Prostate gland (tissue), 2 donors: ENCODE measurements around the gene ALG14. TPM values are rescaled to one million over a fixed set of nuclear protein-coding genes. Genes with fewer than 3 reads are reported as not detected.
"Not testable (repeated sequence)": the region's sequence is repeated elsewhere in the genome, so short reads cannot be mapped to it uniquely, and the experiment has no call there.

Experiments
- DNase-seq: peaks from one replicate; pipeline ENCODE4 v3.0.0-alpha.2; 2019; ENCODE audit warnings: low spot score
- H3K27ac ChIP-seq, 2 donors: fragments of 200-600 bp; sonication (generic); 2 replicates each; pipeline ENCODE4 v1.5.1; 2017 to 2019
- H3K27me3 ChIP-seq: fragments of 200-600 bp; sonication (generic); replicated peaks from 2 replicates; pipeline ENCODE4 v1.5.1; 2019; ENCODE audit not compliant: insufficient read depth
- H3K36me3 ChIP-seq, 2 donors: fragments of 200-600 bp; sonication (generic); 1 replicate in 1 of 2; 2 replicates in 1 of 2; pipeline versions ENCODE4 v1.5.1 to v1.8.1; 2017 to 2019
- H3K4me1 ChIP-seq: fragments of 200-600 bp; sonication (generic); replicated peaks from 2 replicates; pipeline ENCODE4 v1.5.1; 2019
- H3K4me3 ChIP-seq, 2 donors: fragments of 200-600 bp; sonication (generic); 2 replicates each; pipeline ENCODE4 v1.5.1; 2017 to 2019
- H3K9me3 ChIP-seq: fragments of 200-600 bp; sonication (generic); 2 replicates; pipeline ENCODE4 v1.5.1; 2017
- POLR2A ChIP-seq: fragments of 450-650 bp; IDR thresholded peaks from one replicate; pipeline ENCODE4 v1.6.1; 2016; ENCODE audit warnings: antibody characterized with exemption, mild to moderate bottlenecking
- POLR2AphosphoS5 ChIP-seq: sonication (generic); formaldehyde crosslinking; IDR thresholded peaks from one replicate; pipeline ENCODE4 v1.6.1; 2017; ENCODE audit warnings: antibody characterized with exemption
- WGBS: methylation state at CpG from one replicate; pipeline ENCODE4 v1.1.5; 2018; 5-methylcytosine and 5-hydroxymethylcytosine counted together
- intact Hi-C: fragments of 100-400 bp; cut with DNase I; formaldehyde crosslinking; loops from one replicate; pipeline ENCODE4 v1.14.2; 2022
- total RNA-seq, 2 donors: library from RNA; depleted of rRNA; stranded (reverse); fragments of >200 nt; gene quantifications; one replicate each; pipeline ENCODE4 v1.1.0, GENCODE V29; 2016
- TF ChIP-seq, protein P1 (sequence below), 4 experiments: fragments of 200-600 bp in 2 of 4; fragments of 450-650 bp in 2 of 4; sonication (generic) in 2 of 4; IDR thresholded peaks; 1 replicate in 3 of 4; 2 replicates in 1 of 4; pipeline ENCODE4 v1.5.1; 2016 to 2019; ENCODE audit warnings: antibody characterized with exemption in 4 of 4, mild to moderate bottlenecking in 2 of 4, moderate library complexity in 2 of 4

ALG14 gene
- total RNA-seq, 2 donors from 2014 or later, result 2.0 to 2.3 TPM

DNA sequence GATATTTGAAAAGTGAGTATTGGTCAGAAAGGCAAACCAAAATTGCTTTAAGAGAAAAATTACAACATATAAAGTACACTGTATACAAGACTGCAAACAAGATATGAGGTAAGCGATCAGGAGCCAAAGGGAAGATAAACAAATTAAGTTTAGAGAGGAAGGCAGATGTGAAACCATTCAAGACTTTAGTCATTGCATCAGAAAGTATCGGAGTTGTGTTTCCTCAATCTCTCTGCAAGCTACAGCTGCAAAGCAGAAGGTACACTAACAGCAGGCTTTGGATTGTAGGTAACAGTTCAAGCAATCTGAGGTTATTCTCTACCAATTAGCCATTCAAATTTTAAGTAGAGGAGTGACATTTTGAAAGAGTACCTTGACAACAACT is 23.1 kb upstream of the ALG14 start:
- TF ChIP-seq POLR2A (no peak), POLR2AphosphoS5 (peak; percentile 33)
- no peak overlapping the region for H3K27ac ChIP-seq
- intact Hi-C loops, result no loop called here
- no peaks in the 10 kb centered on the region for H3K27me3 ChIP-seq
- WGBS, result 49% methylated on average over 2 of the region's 2 CpGs
- no peak overlapping the region for H3K4me3 ChIP-seq
- no peaks in the 10 kb centered on the region for H3K36me3 ChIP-seq
- no peaks in the 10 kb centered on the region for H3K9me3 ChIP-seq
- no peaks in the 10 kb centered on the region for H3K4me1 ChIP-seq
- DNase-seq, result no peak

DNA sequence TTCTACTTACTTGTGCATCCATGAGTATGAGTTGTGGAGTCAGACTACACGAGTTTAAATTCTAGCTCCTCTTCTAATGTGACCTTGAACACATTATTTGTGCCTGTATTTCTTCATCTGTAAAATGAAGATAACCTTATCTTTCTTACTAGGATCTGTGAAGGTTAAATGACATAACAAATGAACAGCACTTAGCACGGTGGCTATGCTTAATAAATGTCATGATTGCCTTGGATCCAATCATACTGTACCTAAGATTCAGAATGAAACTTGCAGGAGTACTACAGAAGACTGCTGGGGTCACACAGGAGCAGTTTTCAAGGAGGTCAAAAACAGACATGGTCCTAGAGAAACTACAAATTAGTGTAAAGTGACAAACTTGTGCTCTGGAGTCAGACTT is 22.2 kb upstream of the ALG14 start:
- Histone ChIP-seq H3K4me3 (no peak overlapping the region), H3K27me3 (no peaks in the 10 kb centered on the region), H3K36me3 (no peaks in the 10 kb centered on the region), H3K4me1 (no peaks in the 10 kb centered on the region), H3K9me3 (no peaks in the 10 kb centered on the region), H3K27ac (no peak overlapping the region)
- DNase-seq, result no peak
- WGBS, result 68% methylated on average over 2 of the region's 2 CpGs
- TF ChIP-seq, protein P1, sequence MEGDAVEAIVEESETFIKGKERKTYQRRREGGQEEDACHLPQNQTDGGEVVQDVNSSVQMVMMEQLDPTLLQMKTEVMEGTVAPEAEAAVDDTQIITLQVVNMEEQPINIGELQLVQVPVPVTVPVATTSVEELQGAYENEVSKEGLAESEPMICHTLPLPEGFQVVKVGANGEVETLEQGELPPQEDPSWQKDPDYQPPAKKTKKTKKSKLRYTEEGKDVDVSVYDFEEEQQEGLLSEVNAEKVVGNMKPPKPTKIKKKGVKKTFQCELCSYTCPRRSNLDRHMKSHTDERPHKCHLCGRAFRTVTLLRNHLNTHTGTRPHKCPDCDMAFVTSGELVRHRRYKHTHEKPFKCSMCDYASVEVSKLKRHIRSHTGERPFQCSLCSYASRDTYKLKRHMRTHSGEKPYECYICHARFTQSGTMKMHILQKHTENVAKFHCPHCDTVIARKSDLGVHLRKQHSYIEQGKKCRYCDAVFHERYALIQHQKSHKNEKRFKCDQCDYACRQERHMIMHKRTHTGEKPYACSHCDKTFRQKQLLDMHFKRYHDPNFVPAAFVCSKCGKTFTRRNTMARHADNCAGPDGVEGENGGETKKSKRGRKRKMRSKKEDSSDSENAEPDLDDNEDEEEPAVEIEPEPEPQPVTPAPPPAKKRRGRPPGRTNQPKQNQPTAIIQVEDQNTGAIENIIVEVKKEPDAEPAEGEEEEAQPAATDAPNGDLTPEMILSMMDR (IDR thresholded peaks at IDR 0.05), result no peak
- no peak for TF ChIP-seq POLR2AphosphoS5
- intact Hi-C loops, result no loop called here

DNA sequence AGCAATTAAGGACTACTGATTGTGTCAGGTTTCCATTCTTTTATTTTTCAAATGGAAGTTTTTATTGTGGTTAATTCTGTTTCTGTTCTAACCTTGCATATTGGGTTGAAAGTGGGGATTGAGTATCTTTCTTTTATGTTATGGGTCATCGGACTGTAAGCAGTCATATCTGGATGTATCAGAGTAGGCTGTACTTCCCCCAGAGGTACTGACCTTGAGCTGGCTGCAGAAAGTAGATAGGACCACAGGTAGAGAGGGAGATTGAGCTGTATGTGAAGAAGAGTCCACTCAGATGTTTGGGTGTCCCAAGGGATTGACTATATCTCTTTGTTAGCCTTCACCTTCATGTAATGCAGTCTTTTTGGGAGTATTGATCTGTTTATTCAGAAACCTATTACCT is 20.5 kb upstream of the ALG14 start:
- intact Hi-C loops, result no loop called here
- 39% methylated on average over 1 of the region's 1 CpG for WGBS
- TF ChIP-seq, protein P1 (IDR thresholded peaks at IDR 0.05), result no peak
- TF ChIP-seq POLR2AphosphoS5 (no peak), POLR2A (no peak)
- H3K27me3 ChIP-seq, result no peaks in the 10 kb centered on the region
- H3K4me1 ChIP-seq, result no peaks in the 10 kb centered on the region
- H3K36me3 ChIP-seq, result no peaks in the 10 kb centered on the region
- no peaks in the 10 kb centered on the region for H3K9me3 ChIP-seq
- no peak for DNase-seq
- no peak overlapping the region for H3K4me3 ChIP-seq
- H3K27ac ChIP-seq, result no peak overlapping the region

DNA sequence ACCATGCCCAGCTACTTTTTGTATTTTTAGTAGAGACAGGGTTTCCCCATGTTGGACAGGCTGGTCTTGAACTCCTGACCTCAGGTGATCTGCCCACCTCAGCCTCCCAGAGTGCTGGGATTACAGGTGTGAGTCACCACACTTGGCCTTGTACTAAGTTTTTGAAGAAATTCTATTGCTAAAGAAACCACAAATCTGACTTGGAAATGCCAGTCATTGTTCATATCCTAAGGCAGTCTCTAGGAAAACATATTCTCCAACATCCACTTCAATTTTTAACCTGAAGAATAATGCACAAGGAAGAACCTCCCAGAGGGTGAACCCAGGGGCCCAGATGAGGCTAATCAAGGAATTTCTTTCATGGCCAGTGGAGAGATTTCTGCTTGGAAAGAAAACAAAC is 20.1 kb upstream of the ALG14 start:
- H3K4me3 ChIP-seq, H3K9me3 ChIP-seq, H3K4me1 ChIP-seq, H3K27ac ChIP-seq, H3K27me3 ChIP-seq, DNase-seq, H3K36me3 ChIP-seq, intact Hi-C loops: not testable (repeated sequence)

DNA sequence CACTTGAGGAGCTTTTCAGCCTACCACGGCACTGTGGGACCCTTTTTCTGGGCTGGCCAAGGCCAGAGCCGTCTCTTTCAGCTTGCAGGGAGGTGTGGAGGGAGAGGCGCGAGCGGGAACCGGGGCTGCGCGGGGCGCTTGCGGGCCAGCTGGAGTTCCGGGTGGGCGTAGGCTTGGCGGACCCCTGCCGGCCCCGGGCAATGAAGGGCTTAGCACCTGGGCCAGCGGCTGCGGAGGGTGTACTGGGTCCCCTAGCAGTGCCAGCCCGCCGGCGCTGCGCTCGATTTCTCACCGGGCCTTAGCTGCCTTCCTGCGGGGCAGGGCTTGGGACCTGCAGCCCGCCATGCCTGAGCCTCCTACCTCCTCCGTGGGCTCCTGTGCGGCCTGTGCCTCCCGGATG is 18.5 kb upstream of the ALG14 start:
- intact Hi-C loops, H3K4me3 ChIP-seq, H3K36me3 ChIP-seq, H3K4me1 ChIP-seq, DNase-seq, H3K9me3 ChIP-seq, H3K27ac ChIP-seq, H3K27me3 ChIP-seq: not testable (repeated sequence)
- 92% methylated on average over 24 of the region's 28 CpGs for WGBS

DNA sequence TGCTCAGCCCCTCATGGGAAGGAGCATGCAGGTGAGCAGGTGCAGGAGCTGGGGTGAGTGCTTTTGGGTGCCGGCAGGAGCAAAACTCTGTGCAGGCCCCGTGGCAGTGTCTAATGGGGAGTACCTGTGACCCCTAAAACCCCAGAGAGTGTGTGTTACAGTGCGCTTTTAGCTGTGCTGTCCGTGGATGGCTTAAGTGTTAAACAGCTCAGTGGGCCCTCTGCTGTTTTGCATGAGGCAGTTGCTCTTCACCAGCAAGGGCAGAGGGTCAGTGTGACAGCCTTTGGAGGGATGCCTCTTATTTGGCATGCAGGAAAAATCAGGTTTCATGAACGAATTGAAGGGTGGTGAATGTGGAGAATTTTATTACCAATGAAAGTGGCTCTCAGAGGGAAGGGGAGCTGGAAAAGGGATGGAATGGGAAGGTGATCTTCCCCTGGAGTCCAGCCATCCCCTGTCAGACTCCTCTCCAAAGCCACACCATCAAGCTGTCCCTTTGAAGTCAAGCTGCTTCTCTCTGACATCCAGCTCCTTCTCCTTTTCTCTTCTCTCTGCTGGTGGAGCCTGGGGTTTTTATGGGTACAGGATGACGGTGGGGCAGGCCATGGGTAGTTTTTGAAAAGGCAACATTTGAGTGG is 17.0 kb upstream of the ALG14 start:
- WGBS, result 94% methylated on average over 6 of the region's 6 CpGs
- Histone ChIP-seq H3K27me3 (no peaks in the 10 kb centered on the region), H3K4me3 (no peak overlapping the region), H3K4me1 (no peaks in the 10 kb centered on the region), H3K27ac (no peak overlapping the region), H3K9me3 (no peaks in the 10 kb centered on the region), H3K36me3 (no peaks in the 10 kb centered on the region)
- intact Hi-C loops, result no loop called here
- TF ChIP-seq POLR2A, result no peak
- no peak for DNase-seq

DNA sequence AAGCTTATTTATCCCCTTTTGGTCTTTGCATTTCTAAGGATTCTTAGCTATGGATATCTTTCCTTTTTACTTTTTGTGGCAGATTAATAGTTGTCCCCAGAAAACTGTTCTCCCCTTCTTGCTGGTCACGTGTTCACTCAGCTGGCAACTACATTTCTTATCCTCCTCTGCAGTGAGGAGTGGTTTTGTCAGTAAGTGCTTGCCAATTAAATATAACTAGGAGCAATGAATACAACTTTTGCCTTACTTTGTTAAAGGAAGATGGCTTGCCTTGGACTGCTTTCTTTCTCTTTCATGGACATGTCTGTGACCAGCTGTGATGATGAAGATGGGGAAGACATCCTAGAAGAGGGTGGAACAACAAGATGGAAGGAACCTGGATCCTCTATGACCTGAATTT is 15.6 kb upstream of the ALG14 start:
- 100% methylated on average over 1 of the region's 1 CpG for WGBS
- no peak overlapping the region for H3K4me3 ChIP-seq
- H3K27me3 ChIP-seq, result no peaks in the 10 kb centered on the region
- no peaks in the 10 kb centered on the region for H3K36me3 ChIP-seq
- DNase-seq, result no peak
- no peaks in the 10 kb centered on the region for H3K4me1 ChIP-seq
- TF ChIP-seq POLR2AphosphoS5, result no peak
- TF ChIP-seq, protein P1 (IDR thresholded peaks at IDR 0.05), result no peak
- no peak for TF ChIP-seq POLR2A
- intact Hi-C loops, result no loop called here
- no peaks in the 10 kb centered on the region for H3K9me3 ChIP-seq
- no peak overlapping the region for H3K27ac ChIP-seq
